GM19023 (cell line): ENCODE measurements around the gene OR2AG2.
"Not testable (repeated sequence)": the region's sequence is repeated elsewhere in the genome, so short reads cannot be mapped to it uniquely, and the experiment has no call there.

Experiments used
- ATAC-seq: cut with Tn5 transposase; IDR thresholded peaks from one replicate; pipeline ENCODE4 v1.9.1; 2021; ENCODE audit warnings: mild to moderate bottlenecking, moderate library complexity; ENCODE audit not compliant: unreplicated experiment

The OR2AG2 gene

GRCh38 chr11:6771926-6772893 lies at the start of gene OR2AG2:
Gene OR2AG2 (minus strand): TSS chr11:6771976. CDS start chr11:6768957, 3,019 bp downstream.
- ATAC-seq: peak; percentile 90

GRCh38 chr11:6818967-6819366 lies 47.2 kb upstream of the OR2AG2 start:
- ATAC-seq: no peak

- no peak for ATAC-seq
These were observed 45.9 kb upstream of the OR2AG2 start for GRCh38 chr11:6817694-6818093.

GRCh38 chr11:6813656-6814055 lies 41.9 kb upstream of the OR2AG2 start:
- no peak for ATAC-seq

GRCh38 chr11:6812390-6813005 lies 40.7 kb upstream of the OR2AG2 start:
- ATAC-seq: peak; percentile 74

GRCh38 chr11:6801075-6801474 lies 29.3 kb upstream of the OR2AG2 start:
- ATAC-seq: not testable (repeated sequence)

GRCh38 chr11:6799402-6799801 lies 27.6 kb upstream of the OR2AG2 start, which contains the start of gene OR6A2:
Gene OR6A2 (minus strand): TSS chr11:6799689. CDS start chr11:6795708, 3,981 bp downstream.
- no peak for ATAC-seq

- no peak for ATAC-seq
These were observed 22.9 kb upstream of the OR2AG2 start for GRCh38 chr11:6794639-6795038.

- ATAC-seq: no peak
These were observed 18.8 kb upstream of the OR2AG2 start for GRCh38 chr11:6790546-6790945.

- ATAC-seq: no peak
These were observed 10.9 kb upstream of the OR2AG2 start, which contains the start of gene OR2AG1 for GRCh38 chr11:6782720-6783119. Gene OR2AG1 (plus strand): TSS chr11:6783020. CDS start chr11:6785038, 2,018 bp downstream.

- no peak for ATAC-seq
These were observed 9.1 kb upstream of the OR2AG2 start for GRCh38 chr11:6780829-6781228.

GRCh38 chr11:6778518-6778917 lies 6.7 kb upstream of the OR2AG2 start:
- ATAC-seq: no peak

GRCh38 chr11:6757373-6757967 lies 14.3 kb downstream of the OR2AG2 start:
- peak; percentile 77 for ATAC-seq

- ATAC-seq: no peak
These were observed 15.8 kb downstream of the OR2AG2 start for GRCh38 chr11:6755953-6756347.

GRCh38 chr11:6755303-6755952 lies 16.3 kb downstream of the OR2AG2 start:
- ATAC-seq: no peak

GRCh38 chr11:6747097-6747668 lies 24.6 kb downstream of the OR2AG2 start:
- no peak for ATAC-seq

- peak; percentile 25 for ATAC-seq
These were observed 25.1 kb downstream of the OR2AG2 start for GRCh38 chr11:6746626-6747025.

GRCh38 chr11:6746086-6746618 lies 25.6 kb downstream of the OR2AG2 start:
- peak; percentile 89 for ATAC-seq

GRCh38 chr11:6745465-6746015 lies 26.2 kb downstream of the OR2AG2 start:
- ATAC-seq: no peak

GRCh38 chr11:6745018-6745417 lies 26.8 kb downstream of the OR2AG2 start:
- no peak for ATAC-seq
